ENCODE results near the gene TPSB2.

The TPSB2 gene

DNA sequence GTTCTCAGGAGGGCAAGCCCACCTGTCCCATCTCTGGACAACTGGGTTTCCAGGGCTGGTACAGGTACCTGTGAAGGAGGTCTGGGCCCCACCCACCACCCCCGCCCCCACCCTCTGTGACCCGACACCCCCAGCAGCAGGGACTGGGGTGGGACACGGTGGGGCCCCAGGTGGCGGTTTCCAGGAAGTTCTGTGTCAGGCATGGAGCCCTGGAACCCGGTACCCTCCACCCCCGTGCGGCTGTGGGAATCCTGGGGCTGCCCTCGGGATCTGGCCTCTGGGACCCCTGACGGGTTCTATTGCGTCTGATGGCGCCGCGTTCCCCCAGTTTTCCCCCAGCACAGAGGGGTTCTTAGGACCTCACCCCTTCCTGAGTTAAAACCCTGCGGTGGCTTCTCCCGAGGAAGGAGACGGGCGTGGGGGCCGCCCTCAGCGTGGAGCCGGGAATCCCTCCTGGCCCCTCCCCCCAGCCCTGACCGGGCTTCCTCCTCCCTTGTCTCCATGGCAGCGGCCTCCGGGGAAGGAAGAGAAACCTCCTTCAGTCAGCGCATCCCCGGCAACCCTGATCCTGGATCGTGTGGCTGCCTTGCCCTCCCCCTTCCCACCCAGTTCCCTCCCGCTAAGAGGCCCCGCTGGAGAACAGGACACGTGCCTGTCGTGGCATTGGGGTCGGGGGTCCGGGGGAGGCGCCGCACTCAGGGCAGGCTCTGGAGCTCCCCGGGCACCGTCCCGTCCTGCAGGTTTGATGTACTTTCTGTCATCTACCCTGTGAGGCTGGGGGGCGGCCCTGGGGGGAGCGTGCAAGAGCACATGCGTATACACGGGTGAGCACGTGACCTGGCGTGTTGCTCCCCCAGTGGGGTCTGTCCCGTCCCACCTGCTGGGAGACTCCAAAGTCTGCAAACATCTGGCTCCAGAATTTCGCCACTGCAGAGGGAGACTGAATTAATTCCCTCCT is 46.8 kb downstream of the TPSB2 start:
- no peak for DNase-seq (ENCODE audit: low spot score)

DNA sequence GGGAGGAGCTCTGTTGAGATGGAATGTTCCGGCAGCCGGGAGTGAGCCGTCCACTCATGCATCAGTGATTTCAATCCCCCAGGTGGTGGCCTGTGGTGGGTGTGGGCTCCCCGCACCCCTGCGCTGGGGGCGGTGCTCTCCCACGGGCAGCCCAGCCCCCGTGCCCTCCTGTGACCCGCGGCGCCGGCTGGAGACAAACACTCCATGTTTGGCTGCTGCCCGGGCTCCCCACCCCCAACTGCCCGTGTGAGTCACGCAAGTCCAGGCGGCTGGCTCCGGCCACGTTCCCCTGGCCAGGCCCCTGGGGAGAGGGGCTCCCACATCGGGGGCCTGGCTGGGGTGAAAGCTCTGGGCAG is 47.7 kb downstream of the TPSB2 start:
- DNase-seq (ENCODE audit: low spot score), result no peak

GRCh38 chr16:1181404-1182315 is 48.3 kb downstream of the TPSB2 start:
- DNase-seq (ENCODE audit: low spot score), result no peak

- DNase-seq (ENCODE audit: low spot score), result no peak
These were observed 49.2 kb downstream of the TPSB2 start for GRCh38 chr16:1180549-1181403.
